K562 treated with DMSO at 1 percent for 12 hours (cell line): ENCODE data around the gene SLC16A14. TPM values are rescaled to one million over a fixed set of nuclear protein-coding genes. Genes with fewer than 3 reads are reported as not detected.

Experiments
- total RNA-seq: library from RNA; unstranded; fragments of 300-600 nt; gene quantifications from 2 replicates; pipeline ENCODE4 v1.2.3, GENCODE V29; 2022; ENCODE audit not compliant: insufficient read depth

The SLC16A14 gene
- not detected in 2 replicates for total RNA-seq

GRCh38 chr2:230068651-230069055, at the start of gene SLC16A14:
SLC16A14 (minus strand) TSS chr2:230068924; CDS start chr2:230059352, 9,572 bp downstream.

Other genes with a start within 250 kb of the SLC16A14 start
- 14.4 and 62.4 TPM in 2 replicates for gene TRIP12, start 146.9 kb downstream of the SLC16A14 start, total RNA-seq
- not detected in 2 replicates for gene FBXO36, start 146.4 kb downstream of the SLC16A14 start, total RNA-seq
- 9.1 and 9.8 TPM in 2 replicates for gene SP110, start 151.1 kb upstream of the SLC16A14 start, total RNA-seq
- gene SP140, start 156.8 kb upstream of the SLC16A14 start, total RNA-seq: 0.25 TPM in 1 of 2 replicates, not detected in the other